NAMALWA (cell line): Measurements from ENCODE around the gene LHX4.
"Not testable (repeated sequence)": the region's sequence is repeated elsewhere in the genome, so short reads cannot be mapped to it uniquely, and the experiment has no call there.

Experiments
- DNase-seq: peaks from one replicate; pipeline ENCODE4 v3.0.0-alpha.2; 2015; ENCODE audit warnings: low spot score

The LHX4 gene

GRCh38 chr1:180197231-180197630, 32.8 kb upstream of the LHX4 start:
- DNase-seq: no peak

DNA sequence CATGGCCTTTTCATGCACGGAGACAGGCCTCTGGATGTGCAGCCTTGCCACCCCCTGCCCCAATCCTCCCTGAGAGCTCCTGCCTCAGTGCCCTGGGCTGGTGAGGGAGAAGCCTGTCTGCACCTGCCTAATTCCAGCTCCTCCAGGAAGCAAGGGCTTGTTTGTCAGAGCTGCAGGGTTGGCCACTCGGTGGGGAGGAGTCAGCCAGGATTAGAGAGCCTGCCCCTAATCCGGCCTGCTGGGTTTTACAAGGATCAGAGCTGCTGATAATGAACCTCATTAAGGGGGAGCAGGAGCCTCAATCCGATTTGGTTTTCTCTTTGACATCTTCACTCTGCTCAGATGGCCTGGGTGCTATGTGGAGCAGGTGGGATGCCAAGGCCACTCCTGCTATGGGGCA, 31.9 kb upstream of the LHX4 start:
- DNase-seq: no peak

- DNase-seq: no peak
Observed at GRCh38 chr1:180198611-180199010, 31.5 kb upstream of the LHX4 start.

DNA sequence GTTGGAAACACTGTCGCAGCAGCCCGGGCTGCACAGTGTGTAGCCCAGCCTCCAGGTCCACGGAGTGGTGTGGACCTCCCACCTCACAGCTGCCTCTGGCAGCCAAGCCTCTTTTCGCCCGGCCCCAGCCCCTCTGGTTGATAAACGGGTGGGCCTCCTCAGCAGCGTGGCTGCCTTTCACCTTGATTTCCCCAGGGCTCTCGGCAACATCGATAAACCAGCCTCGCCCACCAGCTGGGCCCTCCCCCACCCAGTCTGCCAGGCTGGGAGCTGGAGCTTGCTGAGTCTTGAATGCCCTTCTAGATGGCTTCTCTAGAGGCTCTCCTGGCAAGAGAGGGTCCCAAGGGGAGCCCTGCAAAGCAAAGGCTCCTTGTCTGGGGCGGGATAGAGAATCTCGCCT, 31.0 kb upstream of the LHX4 start:
- no peak for DNase-seq

- no peak for DNase-seq
Observed at GRCh38 chr1:180201451-180202200, 28.4 kb upstream of the LHX4 start.

DNA sequence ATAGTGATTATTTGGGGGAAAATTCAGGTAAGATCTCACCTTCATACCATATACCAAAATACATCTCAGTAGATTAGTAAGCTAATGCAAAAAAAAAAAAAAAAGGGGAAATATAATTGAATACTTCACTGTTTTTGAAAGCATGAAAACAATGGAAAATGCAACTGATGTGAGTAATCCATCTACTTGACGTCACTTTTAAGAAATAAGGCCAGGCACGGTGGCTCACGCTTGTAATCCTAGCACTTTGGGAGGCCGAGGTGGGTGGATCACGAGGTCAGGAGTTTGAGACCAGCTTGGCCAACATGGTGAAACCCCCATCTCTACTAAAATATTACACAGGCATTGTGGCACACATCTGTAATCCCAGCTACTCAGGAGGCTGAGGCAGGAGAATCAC, 27.5 kb upstream of the LHX4 start:
- DNase-seq: not testable (repeated sequence)

DNA sequence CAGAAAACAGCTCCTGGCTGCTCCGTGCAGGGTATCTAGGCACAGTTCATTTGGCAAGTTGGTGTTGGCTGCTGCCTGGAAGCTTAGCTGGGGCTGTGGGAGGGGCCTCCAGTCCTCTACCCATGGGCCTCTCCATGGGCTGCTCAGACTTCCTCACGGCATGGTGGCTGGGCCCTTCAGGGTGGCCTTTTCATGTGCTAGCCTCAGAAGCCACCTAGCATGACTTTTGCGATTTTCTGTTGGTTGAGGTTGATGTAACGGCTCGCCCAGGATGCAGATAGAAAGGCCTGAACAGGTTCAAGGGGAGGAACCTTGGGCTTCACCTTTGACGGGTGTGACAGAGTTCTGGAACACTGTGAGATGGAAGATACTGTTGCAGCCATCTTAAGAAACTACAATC, 25.8 kb upstream of the LHX4 start:
- DNase-seq: no peak

DNA sequence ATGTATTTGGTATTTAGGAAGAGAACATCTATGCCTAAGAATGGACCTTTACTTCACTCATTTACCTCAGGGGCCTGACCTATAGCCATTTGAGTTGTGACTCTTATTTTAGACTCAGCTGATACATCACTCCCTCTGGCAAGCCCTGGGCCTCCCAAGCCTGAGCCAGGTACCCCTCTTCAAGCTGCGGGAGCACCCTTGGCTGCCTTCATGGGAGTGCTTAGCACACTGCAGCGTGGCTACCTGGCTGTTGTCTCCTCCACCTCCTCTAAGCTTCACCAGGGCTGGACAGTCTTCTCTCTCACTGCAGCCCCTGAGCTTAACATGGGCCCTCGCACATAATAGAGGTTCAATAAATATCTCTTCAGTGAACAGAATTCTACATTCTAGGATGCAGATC, 23.5 kb upstream of the LHX4 start:
- DNase-seq: no peak

- no peak for DNase-seq
Observed at GRCh38 chr1:180208264-180208663, 21.8 kb upstream of the LHX4 start.

DNA sequence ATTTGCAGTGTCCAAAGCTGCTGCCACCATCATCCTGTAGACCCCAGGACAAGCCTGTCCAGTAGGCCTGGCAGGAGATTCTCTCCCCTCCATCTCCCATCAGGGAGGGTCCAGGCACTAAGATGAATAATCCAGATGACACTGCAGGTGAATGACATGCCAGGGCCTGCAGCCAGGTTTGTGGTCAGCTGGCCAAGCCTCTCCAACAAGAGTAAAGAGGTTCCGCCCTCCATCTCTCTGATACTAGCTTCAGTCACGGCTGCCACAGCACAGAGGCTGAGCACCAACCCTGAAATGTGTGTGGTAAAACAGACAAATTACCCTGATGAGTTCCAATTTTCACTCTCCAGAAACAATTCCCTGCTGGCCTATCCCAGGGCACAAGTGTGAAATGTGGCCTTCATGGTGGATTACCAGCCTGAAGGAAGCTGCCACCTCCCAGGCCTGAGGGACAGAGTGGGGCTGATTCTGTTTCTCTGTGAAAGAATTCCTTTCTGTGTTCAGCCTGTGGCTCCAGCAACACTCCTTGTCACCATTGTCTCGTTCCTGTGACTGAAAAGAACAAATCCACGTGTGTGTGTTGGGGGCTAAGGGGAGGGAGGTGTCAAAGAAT, 19.9 kb upstream of the LHX4 start:
- DNase-seq: no peak

GRCh38 chr1:180211156-180211859, 18.8 kb upstream of the LHX4 start:
- no peak for DNase-seq

- no peak for DNase-seq
Observed at GRCh38 chr1:180211860-180212229, 18.2 kb upstream of the LHX4 start.

DNA sequence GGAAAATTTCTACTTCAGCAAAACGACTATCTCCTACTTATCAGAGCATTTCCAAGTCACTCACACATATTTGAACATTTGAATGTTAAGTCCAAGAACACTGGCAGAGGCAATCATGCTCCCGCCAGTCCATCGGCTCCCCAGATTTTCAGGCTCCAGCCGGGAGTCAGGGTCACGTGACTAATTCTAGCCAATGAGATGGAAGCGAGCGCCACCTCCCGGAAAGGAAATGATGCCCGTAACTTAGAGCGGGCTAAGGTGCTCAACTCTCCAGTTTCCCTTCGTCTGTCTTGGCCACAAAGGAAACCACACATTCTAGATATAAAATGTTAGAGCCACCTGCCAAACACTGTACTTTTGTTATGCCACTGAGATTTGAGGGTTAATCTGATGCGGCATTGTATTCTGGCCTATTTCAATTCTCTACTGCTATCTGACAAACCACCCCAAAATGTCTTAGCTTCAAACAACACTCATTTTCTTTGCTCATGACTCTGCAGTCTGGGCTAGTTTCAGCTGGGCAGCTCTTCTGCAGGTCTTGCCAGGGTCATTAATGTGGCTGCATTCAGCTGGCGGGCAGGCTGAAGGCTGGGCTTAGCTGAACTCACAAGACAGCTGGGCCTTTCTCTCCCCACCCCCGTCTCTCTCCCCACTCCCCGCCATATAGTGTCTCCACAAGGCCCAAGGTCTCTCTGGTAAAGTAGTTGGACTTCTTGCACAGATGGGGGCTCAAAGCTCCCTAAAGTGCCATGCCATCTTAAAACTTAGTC, 16.5 kb upstream of the LHX4 start:
- DNase-seq: no peak

DNA sequence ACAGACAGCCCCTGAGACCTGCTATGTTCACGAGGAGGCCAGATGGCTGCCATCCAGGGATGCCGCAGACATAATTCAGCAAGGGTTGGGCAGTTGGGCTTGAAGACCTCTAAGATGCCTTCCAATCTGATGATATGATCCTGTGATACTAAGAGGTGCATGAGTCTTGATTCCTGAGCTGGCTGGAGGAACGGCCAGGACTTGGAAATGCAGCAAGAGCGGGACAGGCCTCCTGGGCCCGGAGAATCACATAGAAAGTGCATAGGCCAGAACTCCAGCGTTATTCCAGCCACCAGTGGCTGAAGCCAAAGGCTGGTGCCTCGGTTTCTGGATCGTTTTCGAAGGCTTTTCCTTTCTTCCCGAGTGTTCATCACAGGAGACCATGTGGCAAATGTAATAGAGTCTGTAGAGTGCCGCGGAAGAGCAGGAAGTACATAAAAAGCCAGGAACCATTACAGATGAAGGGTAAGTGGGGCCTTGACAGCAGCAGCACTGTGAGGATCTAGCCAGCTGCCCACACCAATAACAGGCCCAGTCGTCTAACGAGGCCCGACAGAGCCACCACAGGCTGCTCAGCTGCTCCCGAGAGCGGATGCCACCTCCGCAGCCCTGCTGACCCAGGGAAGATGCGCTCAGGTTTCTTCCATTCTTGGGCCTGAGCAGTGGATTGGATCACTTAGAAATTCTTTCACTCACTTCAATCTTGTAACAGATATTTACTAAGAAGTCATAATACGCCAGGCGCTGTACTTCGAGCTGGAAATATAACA, 14.0 kb upstream of the LHX4 start:
- DNase-seq: no peak

DNA sequence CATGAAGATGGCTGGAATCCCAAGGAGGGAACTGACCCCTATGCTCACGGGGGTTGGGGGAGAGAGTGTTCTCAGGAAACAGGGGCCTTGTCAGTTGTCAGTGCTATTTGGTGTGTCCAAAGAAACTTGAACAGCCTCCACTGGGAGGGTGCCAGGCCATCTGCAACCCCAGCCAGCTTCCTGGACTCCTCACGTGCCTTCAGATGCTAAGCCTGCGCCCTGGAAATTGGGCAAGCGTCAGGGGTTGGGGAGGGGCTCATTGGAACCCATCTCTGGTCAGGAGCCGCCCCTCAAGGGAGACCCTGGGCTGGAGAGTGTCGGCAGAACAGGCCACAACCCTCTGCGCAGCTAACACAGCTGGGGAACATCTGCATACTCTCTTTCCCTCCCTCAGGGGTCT, 13.1 kb upstream of the LHX4 start:
- DNase-seq: no peak

GRCh38 chr1:180218806-180219765, 11.0 kb upstream of the LHX4 start:
- no peak for DNase-seq

- DNase-seq: no peak
Observed at GRCh38 chr1:180219776-180220175, 10.3 kb upstream of the LHX4 start.

DNA sequence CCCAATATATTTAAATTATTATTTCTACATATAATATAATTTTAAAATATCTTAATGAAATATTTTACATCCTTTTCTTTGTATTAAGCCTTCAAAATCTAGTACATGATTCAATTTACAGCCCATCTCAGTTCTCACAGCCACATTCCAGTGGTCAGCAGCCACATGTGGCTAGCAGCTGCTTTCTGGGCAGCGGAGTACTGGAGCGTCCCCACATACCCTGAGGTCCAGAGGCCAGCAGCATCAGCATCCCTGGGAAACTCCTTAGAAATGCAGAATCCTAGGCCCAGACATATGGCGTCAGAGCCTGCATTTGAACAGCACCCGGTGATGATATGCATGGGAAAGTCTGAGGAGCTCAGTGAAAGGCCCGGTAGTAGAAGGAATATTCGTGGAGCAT, 8.6 kb upstream of the LHX4 start:
- DNase-seq: no peak

GRCh38 chr1:180224902-180225301, 5.2 kb upstream of the LHX4 start:
- DNase-seq: no peak

DNA sequence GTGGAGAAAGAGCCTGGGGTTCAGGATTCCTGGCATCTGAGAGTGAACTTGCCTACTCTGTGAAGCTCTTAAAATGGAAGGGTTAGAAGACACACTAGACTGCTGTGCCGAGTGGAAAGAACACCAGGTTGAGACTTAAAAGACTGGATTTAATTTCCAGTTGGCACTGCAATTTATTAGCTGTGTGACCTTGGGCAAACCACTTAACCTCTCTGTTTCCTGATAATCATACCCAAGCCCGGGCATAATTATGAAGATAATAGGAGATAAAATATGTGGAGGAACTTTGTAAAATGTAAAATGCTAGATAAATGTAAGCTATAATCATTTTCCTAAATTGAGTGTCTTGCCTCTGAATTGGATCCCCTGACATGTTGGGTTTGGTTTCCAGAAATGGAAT, 4.7 kb upstream of the LHX4 start:
- DNase-seq: no peak
